Measurements from ENCODE around the gene CUL9.

The CUL9 gene

GRCh38 chr6:43173591-43174262 lies 8.3 kb upstream of the CUL9 start:
- DNase-seq = no peak

DNA sequence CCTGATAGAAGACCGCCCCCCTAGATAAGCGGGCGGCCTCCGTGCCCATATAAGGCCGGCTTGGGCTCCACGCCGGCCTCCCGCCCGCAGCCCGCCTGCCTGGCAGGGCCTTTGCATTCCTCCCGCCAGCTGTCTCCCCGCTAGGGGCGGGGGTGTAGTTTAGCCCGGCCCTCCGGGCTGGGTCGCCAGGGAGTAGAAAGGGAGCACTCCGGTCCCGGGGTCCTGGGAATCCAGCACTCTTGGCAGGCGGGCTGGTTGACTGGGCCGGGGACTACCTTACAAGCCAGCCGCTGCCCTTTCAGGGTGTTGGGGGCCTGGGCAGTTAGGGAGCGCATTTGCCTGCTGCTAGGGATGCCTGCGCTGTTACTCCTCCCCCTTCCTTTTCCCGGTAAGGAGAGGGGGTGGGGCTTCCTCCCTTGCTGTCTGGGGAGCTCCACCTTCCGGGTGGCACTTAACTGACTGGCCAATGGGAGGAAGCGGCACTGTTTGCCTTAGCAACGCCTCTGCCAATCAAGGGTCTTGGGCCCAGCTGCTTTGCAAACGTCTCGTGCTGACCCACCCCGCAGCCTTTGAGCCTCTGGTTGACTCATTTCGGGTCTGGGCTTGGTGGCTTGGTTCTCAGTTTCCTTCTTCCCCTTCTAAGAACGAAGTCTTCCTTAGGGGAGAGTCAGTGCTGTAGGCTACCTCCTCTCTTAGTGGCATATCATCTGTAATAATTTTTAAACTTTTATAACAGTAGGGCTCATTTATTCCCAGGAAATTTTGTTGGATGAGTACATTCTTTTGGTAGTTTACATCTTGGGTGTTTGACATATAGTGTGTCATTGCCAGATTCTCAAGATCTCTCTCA lies 7.5 kb upstream of the CUL9 start:
- DNase-seq = peak; percentile 99

GRCh38 chr6:43175676-43176422 lies 6.1 kb upstream of the CUL9 start:
- DNase-seq = no peak

DNA sequence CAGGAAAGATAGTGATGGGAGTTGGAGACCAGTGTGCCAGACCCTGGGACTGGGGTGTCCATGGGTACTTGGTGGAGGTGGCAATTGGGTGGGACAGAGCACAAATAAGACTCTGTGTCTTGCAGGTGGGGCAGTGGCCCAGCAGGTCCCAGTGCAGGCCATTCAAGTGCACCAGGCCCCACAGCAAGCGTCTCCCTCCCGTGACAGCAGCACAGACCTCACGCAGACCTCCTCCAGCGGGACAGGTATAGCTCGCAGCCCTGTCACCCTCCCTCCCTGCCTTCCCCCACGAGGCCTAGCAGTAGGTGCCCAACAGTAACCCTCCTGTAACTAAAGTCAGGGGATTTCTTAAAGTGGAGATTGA lies 5.6 kb upstream of the CUL9 start:
- no peak for DNase-seq

DNA sequence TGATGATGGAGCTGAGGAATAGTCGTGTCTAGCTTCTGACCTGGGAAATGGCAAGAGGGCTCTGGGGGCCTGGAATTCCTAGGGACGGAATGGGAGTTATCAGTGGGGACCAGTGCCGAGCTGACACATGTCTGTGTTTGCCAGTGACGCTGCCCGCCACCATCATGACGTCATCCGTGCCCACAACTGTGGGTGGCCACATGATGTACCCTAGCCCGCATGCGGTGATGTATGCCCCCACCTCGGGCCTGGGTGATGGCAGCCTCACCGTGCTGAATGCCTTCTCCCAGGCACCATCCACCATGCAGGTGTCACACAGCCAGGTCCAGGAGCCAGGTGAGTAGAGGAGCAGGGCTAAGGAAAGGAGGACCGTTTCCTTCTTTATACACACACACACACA lies 3.8 kb upstream of the CUL9 start:
- no peak for DNase-seq

DNA sequence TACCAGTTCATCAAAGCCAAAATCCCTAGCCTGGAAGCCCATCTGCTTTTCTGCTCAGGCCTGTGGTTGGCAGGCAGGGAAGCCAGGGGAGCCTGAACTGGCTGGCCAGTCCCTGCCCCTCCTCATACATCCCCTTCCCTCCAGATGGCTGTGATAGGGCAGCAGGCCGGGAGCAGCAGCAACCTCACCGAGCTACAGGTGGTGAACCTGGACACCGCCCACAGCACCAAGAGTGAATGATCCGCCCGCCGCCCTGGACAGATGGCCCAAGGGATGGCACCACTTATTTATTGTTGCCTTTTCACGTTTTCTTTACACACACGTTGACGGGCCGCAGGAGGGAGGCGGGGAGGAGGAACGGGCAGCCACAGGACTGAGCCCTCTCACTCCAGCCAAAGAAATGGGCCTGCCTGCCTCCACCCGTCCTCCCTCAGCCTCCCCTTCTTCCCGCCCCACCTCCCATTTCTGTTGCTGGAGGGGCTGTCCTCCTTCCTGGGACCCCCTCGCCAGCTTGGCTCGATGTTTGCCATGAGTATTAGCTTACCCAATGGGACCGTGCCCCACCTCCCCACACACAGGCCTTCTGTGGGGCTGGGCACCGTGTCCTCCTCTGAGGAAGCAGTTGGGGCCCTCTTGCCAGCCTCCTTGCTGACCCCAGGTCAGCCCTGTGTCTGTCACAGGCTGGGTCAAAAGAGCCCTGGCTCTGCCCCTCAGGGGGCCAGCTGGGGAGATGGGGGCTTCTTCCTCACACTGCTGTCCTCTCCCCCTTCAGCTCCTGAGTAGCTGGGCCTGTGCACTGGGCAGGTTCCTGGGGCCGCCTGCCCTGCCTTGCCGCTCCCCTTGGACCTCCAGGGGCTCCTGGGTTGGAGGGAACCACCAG lies 2.8 kb upstream of the CUL9 start:
- no peak for DNase-seq

GRCh38 chr6:43180058-43180457 lies 1.9 kb upstream of the CUL9 start:
- no peak for DNase-seq

GRCh38 chr6:43180985-43181384 lies 1.0 kb upstream of the CUL9 start:
- no peak for DNase-seq

DNA sequence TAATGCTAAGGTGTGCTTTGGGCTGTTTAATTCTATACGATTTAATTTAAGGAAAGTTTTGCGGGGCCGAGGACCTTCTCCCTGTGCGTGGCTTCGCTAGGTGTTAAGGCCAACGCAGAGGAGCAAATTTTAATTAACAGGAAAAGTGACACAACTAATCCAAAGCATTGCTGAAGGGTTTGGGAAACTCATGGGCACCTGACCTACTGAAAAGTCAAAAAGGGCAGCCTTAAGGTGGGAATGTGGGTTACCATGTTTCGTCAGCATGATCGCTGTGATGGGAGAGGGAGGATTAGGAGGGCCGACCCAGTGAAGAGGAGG lies 415 bp upstream of the CUL9 start:
- DNase-seq = no peak

GRCh38 chr6:43183441-43183840 lies 1.4 kb downstream of the CUL9 start:
- no peak for DNase-seq

DNA sequence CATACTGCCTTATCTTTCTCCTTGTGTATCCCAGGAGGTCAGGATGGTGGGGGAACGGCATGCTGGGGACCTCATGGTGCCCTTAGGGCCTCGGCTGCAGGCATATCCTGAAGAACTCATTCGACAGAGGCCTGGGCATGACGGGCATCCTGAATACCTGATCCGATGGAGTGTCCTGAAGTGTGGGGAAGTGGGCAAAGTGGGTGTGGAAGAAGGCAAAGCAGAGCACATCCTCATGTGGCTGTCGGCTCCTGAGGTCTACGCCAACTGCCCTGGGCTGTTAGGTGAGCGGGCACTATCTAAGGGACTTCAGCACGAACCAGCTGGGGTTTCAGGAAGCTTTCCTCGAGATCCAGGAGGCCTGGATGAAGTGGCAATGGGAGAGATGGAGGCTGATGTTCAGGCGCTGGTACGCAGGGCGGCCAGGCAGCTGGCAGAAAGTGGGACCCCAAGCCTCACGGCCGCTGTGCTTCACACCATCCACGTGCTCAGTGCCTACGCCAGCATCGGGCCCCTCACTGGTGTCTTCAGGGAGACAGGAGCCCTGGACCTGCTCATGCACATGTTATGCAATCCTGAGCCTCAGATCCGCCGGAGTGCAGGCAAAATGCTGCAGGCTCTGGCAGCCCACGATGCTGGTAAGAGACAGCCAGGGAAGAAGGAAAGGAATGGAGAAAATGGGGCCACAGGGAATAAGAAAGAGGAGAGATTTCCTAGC lies 2.4 kb downstream of the CUL9 start:
- DNase-seq = no peak

GRCh38 chr6:43185391-43185985 lies 3.5 kb downstream of the CUL9 start:
- DNase-seq = no peak

GRCh38 chr6:43186019-43186418 lies 4.0 kb downstream of the CUL9 start:
- DNase-seq = no peak

DNA sequence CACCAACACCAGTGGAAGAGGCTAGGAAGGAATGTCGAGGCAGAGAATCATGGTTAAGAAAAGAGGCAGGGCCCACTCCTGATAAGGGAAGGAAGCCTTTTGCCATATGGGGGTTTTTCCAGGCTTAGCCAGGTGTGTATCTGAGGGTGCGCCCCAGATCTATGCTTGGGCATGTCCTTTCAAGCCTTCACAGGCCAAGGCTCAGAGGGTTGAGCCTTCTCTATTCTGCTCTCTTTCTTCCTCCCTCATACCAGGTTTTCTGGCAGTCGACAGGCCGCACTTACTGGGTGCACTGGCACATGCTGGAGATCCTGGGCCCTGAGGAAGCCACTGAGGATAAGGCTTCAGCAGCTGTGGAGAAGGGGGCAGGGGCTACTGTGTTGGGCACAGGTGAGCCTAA lies 4.7 kb downstream of the CUL9 start:
- no peak for DNase-seq

DNA sequence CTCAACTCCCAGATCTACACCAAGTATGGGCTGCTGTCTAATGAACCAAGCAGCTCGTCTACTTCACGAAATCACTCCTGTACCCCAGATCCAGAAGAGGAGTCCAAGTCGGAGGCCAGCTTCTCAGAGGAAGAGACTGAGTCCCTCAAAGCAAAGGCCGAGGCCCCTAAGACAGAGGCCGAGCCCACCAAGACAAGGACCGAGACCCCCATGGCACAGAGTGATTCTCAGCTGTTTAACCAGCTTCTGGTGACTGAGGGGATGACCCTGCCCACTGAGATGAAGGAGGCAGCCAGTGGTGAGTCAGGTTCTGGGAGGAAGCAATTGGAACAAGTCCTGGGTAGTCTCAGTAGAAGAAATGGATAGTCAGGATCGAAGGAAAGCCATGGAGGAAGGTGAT lies 5.8 kb downstream of the CUL9 start:
- no peak for DNase-seq

GRCh38 chr6:43188426-43188825 lies 6.4 kb downstream of the CUL9 start:
- no peak for DNase-seq

DNA sequence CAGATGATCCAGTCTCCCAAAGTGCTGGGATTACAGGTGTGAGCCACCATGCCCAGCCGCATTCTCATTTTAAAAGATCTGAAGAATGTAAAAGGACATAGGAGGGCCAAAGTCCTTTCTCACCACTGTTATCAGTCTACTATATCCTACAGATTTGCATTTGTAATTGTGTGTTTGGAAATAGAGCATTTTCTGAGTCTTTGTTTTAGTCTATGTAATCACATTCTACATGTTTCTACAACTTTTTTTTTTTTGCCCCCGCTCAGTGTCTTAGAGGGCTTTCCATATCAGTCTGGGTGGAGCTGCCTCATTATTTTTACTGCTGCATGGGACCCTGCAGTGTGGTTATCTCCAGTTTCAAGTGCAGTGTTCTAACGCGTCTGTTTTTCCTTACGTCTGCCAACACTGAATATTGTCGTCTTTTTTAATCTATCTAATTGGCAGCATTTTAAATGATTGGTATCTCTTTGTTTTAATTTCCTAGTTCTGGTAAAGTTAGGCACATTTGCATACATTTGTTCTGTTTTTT lies 7.8 kb downstream of the CUL9 start:
- no peak for DNase-seq

DNA sequence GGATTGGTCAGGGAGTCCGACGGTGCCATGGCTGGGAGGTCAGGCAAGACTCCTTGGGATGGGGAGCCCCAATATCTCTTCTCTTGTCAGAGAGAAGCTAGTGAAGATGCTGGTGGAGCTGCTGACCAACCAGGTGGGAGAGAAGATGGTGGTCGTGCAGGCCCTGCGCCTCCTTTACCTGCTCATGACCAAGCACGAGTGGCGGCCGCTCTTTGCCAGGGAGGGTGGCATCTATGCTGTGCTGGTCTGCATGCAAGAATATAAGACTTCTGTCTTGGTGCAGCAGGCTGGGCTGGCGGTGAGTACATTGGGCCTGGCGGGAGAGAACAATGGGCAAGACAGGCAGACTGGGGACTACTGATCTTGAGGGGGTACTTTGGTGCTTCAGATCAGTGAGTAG lies 10.9 kb downstream of the CUL9 start:
- no peak for DNase-seq

DNA sequence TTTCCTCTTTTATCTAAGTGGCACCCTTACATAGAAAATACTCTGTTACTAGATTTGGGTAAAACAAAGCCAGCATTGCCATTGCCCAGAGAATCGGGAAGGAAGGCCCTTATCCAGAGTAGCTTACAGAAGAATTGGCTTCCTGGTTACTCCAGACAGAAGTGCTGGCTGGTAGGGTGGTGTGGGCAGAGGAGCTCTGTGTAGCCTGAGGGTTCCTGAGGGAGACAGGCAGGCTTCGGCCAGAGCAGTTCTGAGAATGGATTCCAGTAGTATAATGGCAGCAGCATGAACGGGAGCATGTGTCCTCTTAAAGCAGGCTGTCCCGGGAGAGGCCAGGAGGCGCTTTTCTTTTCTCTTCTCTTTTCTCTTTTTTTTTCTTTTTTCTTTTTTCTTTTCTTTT lies 11.9 kb downstream of the CUL9 start:
- DNase-seq = no peak

- no peak for DNase-seq
Observed at GRCh38 chr6:43196337-43196736, 14.3 kb downstream of the CUL9 start.

DNA sequence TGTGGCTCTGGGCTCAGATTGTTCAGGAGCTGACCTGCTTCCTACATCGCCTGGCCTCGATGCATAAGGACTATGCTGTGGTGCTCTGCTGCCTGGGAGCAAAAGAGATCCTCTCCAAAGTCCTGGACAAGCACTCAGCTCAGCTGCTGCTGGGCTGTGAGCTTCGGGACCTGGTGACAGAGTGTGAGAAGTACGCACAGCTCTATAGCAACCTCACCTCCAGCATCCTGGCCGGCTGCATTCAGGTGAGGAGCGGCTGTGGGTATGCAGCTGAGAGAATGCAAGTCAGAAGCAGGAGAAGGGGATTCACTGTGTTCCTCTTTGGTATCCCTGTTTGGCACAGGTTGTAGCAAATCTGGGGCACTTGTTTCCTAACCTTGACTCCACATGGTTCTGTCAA lies 17.9 kb downstream of the CUL9 start:
- no peak for DNase-seq

DNA sequence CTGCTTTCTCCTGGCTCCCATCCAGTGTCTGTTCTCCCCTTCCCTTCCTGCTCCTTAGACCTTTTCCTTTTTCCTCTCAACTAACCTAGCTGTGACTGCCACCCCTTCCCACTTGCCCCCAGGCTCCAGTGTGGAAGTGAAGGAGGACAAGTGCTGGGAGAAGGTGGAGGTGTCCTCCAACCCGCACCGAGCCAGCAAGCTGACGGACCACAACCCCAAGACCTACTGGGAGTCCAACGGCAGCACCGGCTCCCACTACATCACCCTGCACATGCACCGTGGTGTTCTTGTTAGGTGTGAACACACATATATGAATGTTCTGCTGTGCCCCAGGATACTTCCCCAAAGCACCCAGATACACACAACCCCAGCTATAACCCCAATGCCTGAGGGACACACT lies 18.5 kb downstream of the CUL9 start:
- DNase-seq = no peak

Data from femur (tissue), 1 donor.